Fibroblast of gingiva (primary cell): ENCODE data around the gene RGS2.

Experiments used
- DNase-seq: peaks from one replicate; pipeline ENCODE4 v3.0.0-alpha.2; 2011; ENCODE audit warnings: low read depth

Gene RGS2

DNA sequence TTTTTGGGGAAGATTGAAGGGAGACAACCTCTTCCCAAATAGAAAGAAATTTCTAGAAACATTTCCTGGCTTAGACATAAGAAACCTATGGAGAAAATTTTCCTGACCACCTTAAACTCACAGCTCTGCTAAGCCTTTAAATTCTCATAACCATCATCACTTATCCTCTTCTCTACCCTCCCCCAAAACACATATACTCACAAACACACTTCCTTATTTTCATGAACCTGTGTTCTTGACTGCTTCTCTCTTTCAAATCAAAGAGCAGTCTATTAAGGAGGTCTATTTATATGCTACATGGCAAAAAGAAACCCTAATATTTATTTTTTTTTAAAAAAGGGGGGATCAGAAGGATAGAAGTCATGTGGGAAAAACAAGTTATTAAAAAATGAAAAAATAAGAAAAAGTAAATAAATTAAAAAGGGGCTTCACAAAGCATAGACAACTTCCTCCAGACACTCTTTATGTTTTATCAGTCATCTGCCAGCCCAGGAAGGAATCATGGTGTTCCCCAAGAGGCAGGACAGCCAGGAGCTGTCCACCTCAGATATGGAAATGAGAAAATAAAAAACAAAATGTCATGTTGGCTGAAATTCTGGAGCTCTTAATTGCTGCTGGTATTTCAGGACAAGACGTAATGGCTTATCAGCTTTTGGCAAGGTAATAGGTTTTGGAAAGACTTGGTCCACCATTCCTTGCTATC is 12.8 kb upstream of the RGS2 start:
- no peak for DNase-seq

DNA sequence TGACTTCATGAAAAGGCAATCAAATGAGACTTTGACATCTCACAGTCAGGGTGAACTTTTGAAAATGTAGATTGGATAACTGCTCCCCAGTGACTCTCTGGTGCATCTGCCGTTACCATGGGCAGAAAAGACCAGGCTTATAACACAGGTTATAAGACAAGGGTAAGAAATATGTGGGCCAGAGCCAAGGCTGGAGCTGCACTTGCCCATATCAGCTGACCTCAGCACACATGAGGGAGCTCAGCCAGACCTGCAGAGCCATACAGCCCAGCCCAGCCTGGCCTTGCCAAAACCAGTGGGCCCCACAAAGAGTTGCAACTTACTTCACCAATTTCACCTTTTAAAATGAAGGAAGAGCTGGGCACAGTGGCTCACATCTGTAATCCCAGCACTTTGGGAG is 11.7 kb upstream of the RGS2 start:
- DNase-seq, result no peak

DNA sequence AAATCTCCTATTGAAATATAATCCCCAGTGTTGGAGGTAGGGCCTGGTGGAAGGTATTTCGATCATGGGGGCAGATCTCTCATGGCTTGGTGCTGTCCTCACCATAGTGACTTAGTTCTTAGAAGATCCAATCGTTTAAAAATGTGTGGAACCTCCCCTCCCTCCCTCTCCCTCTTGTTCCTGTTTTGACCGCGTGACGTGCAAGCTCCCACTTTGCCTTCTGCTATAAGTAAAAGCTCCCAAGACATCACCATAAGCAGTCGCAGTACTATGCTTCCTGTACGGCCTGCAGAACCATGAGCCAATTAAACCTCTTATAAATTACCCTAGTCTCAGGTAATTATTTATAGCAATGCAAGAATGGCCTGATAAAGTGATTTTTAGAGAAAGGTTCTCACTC is 10.9 kb upstream of the RGS2 start:
- DNase-seq, result no peak

DNA sequence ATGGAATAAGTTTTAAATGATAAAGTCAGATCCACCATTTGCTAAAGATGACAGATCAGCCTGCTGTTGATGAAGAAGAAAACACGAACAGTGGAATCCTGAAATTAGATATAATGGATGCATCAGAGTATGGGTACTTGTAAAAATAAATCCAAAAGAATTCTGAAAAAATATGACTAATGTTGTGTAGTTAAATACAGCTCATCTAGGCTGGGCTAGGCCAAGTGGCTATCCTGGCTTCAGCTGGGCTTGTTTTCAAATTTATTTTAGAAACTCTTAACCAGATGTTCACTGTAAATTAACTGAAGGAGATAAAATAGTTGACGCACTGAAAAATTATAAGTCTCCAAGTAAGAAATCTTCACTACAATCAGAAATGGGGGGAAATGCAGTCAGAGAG is 7.4 kb upstream of the RGS2 start:
- no peak for DNase-seq

DNA sequence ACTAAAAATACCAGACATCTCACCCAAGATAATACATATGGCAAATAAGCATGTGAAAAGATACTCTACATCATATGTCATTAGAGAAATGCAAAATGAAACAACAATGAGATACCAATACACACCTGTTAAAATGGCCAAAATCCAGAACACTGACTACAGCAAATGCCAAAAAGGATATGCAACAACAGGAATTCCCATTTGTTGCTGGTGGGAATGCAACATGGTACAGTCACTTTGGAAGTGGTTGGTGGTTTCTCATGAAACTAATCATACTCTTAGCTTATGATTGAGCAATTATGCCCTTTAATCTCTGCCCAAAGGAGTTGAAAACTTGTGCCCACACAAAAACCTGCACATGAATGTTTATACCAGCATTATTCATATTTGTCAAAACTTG is 6.4 kb upstream of the RGS2 start:
- no peak for DNase-seq

DNA sequence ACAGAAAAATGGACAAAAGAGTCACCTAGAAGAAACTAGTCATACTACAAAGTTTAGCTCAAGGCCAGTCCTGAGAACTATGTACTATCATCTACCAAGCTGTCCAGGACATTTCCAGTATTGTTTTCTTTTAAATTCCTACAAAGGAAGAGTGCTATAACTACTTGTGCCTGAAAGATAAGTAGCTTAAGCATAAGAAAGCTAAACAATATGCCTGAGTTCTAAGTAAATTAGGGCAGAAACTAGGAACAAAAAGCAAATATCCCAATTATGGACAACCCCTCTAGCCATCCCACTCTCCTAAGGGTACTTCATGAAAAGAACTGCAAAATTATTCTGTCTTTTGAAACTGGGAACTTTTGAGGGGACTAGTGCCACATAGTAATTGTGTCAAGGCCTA is 5.3 kb upstream of the RGS2 start:
- DNase-seq, result no peak

DNA sequence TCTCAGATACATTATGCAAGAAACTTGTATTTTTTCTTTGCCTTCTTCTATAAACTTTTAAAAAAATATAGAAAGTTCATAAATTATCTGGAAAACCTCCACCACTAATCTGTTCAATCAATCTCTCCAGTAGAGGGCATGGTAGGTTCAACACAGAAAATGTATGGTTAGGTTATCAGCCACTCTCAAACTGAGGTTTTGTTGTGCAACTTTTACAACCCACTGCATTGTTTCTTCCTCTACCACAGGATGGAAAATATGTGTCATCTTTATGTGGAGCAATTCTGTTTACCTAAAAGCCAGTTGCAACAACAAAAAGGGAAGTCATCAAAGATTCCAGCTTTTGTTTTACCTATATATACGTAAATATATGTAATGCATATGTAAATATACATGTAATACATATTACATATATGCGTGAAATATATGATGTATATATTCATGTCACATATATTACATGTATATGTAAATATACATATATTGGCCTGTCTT is 3.0 kb upstream of the RGS2 start:
- peak; percentile 94 for DNase-seq

DNA sequence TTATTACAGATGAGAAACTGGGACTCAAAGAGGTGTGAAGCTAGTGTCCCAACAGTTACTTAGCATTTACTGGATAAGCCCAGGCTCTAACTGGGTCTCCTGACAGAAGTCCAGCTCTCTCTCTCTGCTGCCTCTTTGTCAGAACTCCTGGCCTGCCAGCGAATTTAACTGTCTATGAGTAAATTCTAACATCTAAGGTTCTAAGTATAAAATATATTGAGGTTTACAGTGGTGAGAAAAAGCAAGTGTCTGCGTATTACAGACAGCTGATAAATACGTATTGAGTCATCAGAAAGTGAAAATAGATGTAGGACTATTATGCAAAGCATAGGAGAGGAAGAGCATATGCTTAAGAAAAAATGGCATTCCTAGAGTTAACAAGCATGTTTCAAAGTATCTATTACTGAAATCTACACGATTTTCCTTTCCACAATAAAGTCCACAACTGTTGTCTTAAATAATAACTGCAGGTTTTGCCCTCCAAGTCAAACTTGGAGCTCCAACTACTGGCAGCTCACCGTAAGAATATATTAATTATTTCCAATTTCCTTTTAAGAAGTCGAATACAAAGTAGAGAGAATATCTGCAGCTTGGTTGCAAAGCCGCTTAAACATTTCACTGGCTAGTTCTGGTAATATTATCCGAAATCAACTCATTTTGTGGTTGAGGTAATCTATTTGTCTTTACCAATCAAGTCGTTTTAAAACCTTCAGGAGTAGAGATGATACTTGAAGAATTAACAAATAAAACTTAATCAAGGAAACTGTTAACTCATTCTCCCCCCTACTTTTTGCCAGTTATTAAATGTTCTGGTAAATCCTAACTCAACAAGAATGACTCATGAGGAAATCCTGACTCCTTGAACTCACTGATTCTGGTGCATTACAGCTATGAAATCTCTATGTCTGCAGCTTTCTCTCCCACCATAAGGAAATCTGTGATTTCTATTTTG is 1.4 kb upstream of the RGS2 start:
- peak; percentile 41 for DNase-seq

DNA sequence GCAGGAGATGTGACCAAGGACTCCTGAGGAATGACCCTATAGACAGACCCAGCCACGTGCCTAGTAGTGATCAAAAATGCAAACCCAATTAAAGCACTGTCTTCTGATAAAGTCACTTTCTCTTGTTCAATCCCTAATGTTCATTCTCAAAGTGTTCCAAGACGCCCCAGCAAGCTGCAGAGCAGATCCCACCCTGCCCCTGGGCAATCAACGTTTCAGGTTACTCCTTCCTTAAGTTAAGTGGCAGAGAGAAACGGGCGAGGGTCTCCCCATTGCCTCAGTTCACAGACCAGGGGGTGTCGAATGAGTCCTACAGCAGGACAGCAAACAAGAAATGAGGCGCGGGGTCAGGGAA is 699 bp upstream of the RGS2 start:
- DNase-seq, result no peak

DNA sequence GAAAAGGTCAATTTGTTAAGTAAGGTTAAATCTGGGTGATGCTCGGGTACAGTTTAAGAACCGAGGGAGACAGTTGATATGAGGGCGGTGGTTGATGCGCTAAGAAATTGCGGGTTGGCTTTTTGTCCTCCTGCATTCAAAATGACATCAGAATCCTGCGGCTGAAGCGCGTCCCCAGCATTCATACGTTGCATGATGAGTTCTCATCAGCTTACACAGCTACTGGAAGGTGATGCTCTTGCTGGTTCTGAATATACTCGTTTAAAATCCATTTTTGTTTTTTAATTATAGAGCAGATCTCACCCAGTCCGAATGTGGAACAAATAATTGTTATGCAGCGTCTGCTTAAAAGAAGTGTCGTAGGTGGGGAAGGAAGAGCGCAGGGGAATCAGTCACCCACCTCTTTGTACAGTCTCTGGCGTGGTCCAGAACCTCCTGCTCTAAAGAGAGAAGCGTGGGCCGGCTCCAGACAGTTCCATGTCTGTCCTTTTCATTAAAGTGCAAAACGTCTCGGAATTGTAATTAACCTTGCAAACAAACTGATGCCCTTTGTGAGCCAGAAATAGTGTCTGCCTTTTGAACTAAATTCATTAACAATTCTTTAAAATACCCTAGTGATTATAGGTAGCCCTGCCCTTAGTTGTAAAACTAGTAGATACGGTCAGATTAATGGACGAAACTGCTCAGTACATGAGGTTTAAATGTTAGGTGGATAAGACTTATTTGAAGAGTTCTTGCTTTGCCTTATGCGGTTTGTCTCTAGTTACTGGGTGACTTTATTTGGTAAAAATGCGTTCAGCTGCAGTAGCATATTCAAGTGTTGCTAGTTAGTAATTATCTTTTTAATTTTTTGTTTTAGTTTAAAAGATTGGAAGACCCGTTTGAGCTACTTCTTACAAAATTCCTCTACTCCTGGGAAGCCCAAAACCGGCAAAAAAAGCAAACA is 741 bp downstream of the RGS2 start:
- peak; percentile 49 for DNase-seq

DNA sequence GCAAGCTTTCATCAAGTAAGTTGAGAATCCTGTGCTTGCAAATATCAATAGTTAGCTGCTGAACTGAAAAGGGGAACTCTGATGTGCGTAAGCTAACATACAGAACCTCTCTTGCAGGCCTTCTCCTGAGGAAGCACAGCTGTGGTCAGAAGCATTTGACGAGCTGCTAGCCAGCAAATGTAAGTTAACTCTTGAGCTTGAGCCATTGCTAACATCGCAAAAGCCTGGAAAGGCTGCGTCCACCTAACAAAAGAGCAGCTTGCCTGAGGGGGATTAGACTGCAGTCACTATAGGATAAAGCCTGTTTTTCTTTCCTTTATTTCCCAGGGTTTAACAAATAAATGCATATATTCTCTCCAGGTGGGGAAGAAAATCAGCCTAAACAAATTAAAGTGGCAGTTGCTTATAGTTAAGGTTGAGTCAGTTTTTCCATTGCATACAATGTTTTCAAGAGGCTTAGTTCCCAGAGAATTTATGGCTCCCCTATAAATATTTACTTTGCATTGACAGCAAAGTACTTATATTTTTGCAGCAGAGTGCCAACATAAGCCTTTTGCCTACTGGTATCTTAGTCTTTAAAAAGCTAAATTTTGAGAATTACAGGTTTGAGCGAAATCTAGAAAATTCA is 1.5 kb downstream of the RGS2 start:
- DNase-seq, result no peak

DNA sequence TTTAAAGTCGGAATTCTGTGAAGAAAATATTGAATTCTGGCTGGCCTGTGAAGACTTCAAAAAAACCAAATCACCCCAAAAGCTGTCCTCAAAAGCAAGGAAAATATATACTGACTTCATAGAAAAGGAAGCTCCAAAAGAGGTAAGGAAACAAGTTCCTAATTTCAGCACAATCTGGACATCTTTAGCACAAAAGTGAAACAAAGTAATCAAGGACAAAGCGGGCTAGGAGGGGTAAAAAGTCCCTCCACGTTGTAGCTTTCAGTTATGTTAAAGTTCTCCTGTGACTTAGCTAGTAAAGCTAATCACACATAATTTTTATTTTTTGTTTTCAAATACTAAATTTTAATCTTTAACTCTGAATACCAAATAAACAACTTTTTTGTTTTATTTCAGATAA is 2.2 kb downstream of the RGS2 start:
- no peak for DNase-seq

DNA sequence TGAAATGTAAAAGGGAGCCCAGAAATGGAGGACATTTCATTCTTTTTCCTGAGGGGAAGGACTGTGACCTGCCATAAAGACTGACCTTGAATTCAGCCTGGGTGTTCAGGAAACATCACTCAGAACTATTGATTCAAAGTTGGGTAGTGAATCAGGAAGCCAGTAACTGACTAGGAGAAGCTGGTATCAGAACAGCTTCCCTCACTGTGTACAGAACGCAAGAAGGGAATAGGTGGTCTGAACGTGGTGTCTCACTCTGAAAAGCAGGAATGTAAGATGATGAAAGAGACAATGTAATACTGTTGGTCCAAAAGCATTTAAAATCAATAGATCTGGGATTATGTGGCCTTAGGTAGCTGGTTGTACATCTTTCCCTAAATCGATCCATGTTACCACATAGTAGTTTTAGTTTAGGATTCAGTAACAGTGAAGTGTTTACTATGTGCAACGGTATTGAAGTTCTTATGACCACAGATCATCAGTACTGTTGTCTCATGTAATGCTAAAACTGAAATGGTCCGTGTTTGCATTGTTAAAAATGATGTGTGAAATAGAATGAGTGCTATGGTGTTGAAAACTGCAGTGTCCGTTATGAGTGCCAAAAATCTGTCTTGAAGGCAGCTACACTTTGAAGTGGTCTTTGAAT is 2.9 kb downstream of the RGS2 start:
- no peak for DNase-seq

DNA sequence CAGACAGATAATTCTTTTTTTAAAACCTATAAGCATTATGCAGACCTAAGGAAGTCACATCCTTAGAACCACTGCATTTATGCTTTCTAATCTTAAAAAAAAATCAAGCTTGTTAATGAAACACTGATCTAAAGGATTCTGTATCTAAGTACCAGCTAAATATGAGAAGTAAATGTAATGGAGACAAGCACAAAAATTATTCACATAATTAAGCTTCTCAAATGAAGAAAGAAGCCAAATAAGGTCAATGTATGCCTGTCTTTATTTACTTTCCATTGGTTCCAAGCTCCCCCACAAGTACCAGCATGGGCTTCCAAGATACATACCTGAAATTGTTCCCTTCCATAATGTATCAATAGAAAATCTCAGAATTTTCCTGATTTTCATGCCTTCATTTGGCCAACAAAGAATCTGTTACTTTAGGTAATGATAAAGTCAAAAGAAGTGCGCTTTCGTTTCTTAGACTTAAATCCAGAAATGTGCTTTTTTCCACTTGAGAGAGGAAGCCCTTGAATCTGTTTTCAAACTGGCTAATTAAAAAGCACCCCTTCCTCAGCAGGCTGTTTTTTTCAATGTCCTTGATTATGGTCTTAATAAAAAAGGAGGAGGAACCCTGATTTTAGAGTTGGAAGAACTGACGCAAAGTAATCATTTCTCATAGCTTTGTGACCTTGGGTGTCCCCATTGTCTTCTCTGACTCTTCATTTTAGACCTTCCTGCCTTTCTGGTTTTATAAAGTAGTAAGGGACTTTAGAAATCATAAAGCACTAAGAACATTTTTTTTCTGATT is 3.8 kb downstream of the RGS2 start:
- no peak for DNase-seq

DNA sequence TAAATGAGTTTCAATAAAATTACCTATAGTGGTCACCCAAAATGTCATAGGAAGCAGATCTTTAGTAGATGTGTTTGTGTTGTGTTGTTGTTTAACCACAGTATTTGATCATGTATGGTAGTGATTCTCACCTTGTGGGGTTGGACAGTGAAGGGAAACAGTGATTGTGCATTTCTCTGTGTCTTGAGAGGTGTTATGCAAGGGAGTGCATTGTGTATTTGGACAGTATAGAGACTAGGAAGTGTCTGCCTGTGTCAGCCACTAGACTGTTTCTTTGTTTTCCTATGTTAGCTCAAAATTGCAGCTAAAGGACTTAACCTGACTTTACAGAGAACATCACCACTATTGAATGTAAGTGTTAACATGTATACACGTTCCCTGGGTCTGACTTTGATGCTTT is 6.0 kb downstream of the RGS2 start:
- no peak for DNase-seq

DNA sequence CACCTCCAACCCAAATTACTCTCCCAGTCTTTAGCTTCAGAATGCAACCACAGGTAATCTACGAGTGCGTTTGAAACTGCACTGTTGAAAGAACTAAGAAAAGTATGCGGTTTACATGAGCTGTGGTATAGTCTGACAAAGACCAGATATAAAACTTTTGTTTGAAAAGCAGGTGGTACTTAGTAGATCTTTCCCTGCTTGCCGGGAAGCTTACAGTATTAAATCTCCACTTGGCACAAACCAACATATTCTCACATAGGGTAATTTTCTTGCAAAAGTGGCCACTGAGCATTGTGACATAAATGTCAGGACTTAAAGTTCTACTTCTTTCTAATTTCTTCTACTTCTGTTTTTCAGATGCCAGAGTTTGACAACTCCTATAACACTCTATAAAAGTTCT is 8.4 kb downstream of the RGS2 start:
- no peak for DNase-seq

DNA sequence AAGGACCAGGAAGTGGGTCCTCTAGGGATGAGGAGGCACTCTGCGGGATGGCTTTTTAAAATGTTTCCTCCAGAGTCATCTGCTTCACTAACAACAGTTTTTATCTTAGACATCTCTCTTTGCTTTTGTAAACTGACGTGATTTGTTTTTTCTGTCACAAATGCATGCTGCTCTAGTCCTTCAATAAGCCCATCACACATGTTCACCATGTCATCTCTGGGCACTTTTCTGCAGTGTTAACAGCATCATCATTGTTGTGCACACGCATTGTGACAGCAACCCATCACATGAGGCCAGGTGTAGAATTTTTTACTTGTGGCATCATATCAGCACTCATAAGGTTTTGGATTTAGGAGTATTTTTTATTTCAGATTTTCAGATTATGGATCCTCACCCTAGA is 12.5 kb downstream of the RGS2 start:
- DNase-seq, result no peak

DNA sequence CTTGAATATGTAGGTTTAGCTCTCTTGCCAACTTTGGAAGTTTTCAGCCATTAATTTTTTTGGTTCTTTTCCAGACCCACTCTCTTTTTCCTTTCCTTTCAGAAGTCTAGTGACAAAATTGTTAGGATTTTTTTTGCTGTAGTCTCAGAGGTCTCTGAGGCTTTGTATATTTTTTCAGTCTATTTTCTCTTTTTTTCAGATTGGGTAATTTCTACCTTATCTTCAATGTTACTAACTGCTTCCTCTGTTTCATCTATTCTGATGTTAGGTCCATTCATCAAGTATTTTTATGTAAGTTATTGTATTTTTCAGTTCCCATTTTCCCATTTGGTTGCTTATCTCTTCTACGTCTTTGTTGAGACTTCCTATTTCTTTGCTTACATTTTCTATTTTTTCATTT is 15.7 kb downstream of the RGS2 start:
- no peak for DNase-seq

DNA sequence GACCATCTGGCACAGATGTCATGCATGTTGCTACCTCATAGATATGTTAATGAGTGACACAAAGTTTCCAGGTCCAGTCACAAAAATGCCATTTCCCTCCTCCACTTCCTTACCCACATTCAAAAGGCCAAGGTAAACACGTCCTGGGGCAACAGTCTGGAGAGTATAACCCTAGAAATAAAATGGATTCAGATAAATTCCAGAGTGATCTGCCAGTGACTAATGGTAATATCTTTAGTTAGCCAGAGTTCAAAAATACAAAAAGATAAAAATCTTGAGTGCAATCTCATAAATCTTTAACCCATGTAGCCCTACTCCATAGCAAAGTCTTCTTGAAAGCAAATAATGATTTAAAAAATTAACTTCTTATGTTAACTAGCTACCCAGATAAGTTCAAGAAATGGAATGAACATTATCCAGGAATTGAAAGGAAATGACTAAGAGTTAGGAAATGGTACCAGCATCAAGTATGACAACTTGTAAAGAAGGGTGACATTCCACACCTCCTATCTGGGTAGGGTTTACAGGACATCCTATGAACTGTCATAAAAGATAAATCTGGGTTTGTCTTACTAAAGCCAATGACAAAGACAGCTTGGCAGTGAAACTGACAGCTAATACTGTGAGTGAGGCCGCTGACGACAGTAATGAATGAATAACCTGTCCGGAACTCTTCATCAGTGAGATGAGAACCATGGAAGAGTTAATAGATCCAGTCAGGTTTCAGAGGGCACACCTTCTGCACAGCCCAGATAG is 18.1 kb downstream of the RGS2 start:
- DNase-seq, result no peak
